Measurements from ENCODE around the gene CDC42BPB. TPM values are rescaled to one million over a fixed set of nuclear protein-coding genes. Genes with fewer than 3 reads are reported as not detected.
A peak's percentile ranks its signal among the peaks of the same experiment; 100 is the strongest.

CDC42BPB gene
- total and polyA plus RNA-seq, 2 of the 4 experiments (the other 2 are of a cell fraction), result 49.1 to 81.4 TPM

GRCh38 chr14:103067231-103067954 is 10.0 kb upstream of the CDC42BPB start:
- 80% methylated on average over 4 of the region's 8 CpGs; no CpG with 5 or more reads in 1 of the 2 experiments for WGBS, 2 experiments (ENCODE audit: extremely low coverage in 2 of 2, insufficient read length in 1 of 2)
- H3K4me1 ChIP-seq (ENCODE audit: control insufficient read depth, insufficient read depth, low read length), result peaks cover 2% of the 10 kb centered on the region; the same call in 1 of the 2 replicates
- H2AFZ ChIP-seq (replicated peaks; ENCODE audit: low read length, poor library complexity), result no peak overlapping the region
- H3K9me3 ChIP-seq (ENCODE audit: control insufficient read depth, insufficient read depth, low read length), result no peaks in the 10 kb centered on the region
- H4K91ac ChIP-seq (ENCODE audit: insufficient read depth, low read depth, low read length), result no peak overlapping the region
- no peak overlapping the region for H3K23ac ChIP-seq (ENCODE audit: low read depth, low read length)
- CTCF ChIA-PET, result interaction anchor here (0.7 kb wide), 1 partner anchor 154 kb away, joined by 3 read pairs; no protein-coding TSS in a partner anchor
- no peak overlapping the region for H4K8ac ChIP-seq (ENCODE audit: low read depth in 2 of 2, low read length in 2 of 2)
- H3K79me1 ChIP-seq (ENCODE audit: low read depth in 1 of 2, low read length in 2 of 2), result no peaks in the 10 kb centered on the region
- no peak overlapping the region for H4K5ac ChIP-seq (ENCODE audit: low read depth, low read length)
- no peak overlapping the region for H3K18ac ChIP-seq (ENCODE audit: low read depth, low read length)
- H2AK5ac ChIP-seq (ENCODE audit: low read depth, low read length), result no peak overlapping the region
- H2AK9ac ChIP-seq (replicated peaks; ENCODE audit: low read depth, low read length, poor library complexity), result no peak overlapping the region
- POLR2A ChIA-PET (ENCODE audit: unreplicated experiment), result no interaction called here
- H3K56ac ChIP-seq (ENCODE audit: extremely low read depth, insufficient read depth, low read length), result no peak overlapping the region
- H2BK20ac ChIP-seq (ENCODE audit: low read depth, low read length), result no peak overlapping the region
- no peaks in the 10 kb centered on the region; the same call in 1 of the 2 replicates for H4K20me1 ChIP-seq (ENCODE audit: insufficient read depth, low read length)
- peak; percentile 59 for ATAC-seq (ENCODE audit: low read depth)
- no peaks in the 10 kb centered on the region for H3K27me3 ChIP-seq (ENCODE audit: control insufficient read depth, insufficient read depth, low read length)
- no peak overlapping the region for H3K9ac ChIP-seq (ENCODE audit: low read depth, low read length)
- in situ Hi-C loops (cut with MboI; ENCODE audit: low sequenced_read_pairs) (no loop called here), intact Hi-C loops (cut with micrococcal nuclease) (no loop called here), dilution Hi-C loops (cut with HindIII; ENCODE audit: low sequenced_read_pairs, unreplicated experiment) (no loop called here)
- no peaks in the 10 kb centered on the region for H3K9me1 ChIP-seq (ENCODE audit: insufficient read depth, low read length)
- DNase-seq, result peak; percentile 38
- H3K4ac ChIP-seq (ENCODE audit: low read depth, low read length), result no peak overlapping the region
- TF ChIP-seq CHD1 (IDR thresholded peaks at IDR 0.05; ENCODE audit: low read depth, low read length) (no peak), SMC3 (IDR thresholded peaks at IDR 0.05; ENCODE audit: low read depth, low read length) (no peak), NFE2L2 (IDR thresholded peaks at IDR 0.05; ENCODE audit: low read depth, low read length) (no peak), RFX5 (IDR thresholded peaks at IDR 0.05; ENCODE audit: low read depth, low read length) (no peak), RCOR1 (IDR thresholded peaks at IDR 0.05; ENCODE audit: insufficient replicate concordance, low read length) (no peak), CEBPB (IDR thresholded peaks at IDR 0.05; ENCODE audit: low read depth, low read length) (peak; percentile 71)
- TF ChIP-seq, protein P1, sequence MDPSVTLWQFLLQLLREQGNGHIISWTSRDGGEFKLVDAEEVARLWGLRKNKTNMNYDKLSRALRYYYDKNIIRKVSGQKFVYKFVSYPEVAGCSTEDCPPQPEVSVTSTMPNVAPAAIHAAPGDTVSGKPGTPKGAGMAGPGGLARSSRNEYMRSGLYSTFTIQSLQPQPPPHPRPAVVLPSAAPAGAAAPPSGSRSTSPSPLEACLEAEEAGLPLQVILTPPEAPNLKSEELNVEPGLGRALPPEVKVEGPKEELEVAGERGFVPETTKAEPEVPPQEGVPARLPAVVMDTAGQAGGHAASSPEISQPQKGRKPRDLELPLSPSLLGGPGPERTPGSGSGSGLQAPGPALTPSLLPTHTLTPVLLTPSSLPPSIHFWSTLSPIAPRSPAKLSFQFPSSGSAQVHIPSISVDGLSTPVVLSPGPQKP (IDR thresholded peaks at IDR 0.05; ENCODE audit: borderline replicate concordance, low read depth, low read length), result no peak
- H3K4me3 ChIP-seq (ENCODE audit: insufficient read depth, low read depth, low read length), result no peak overlapping the region
- no TSS peak for BruUV-seq (replicated peaks)
- H2BK5ac ChIP-seq (ENCODE audit: low read depth, low read length, poor library complexity, severe bottlenecking), result no peak overlapping the region
- no peak overlapping the region for H3K4me2 ChIP-seq (ENCODE audit: low read depth, low read length)
- H2BK120ac ChIP-seq (ENCODE audit: low read depth, low read length), result no peak overlapping the region
- H3K14ac ChIP-seq (replicated peaks; ENCODE audit: low read depth, low read length), result no peak overlapping the region
- no peak overlapping the region for H2BK15ac ChIP-seq (ENCODE audit: low read depth, low read length)
- no peaks in the 10 kb centered on the region for H3K36me3 ChIP-seq (ENCODE audit: control insufficient read depth, insufficient read depth, low read length)
- no peak overlapping the region for H3K27ac ChIP-seq (ENCODE audit: insufficient read depth, low read length)
